KOPT-K1 (cell line): Measurements from ENCODE around the gene ZNF607.
"Not testable (repeated sequence)": the region's sequence is repeated elsewhere in the genome, so short reads cannot be mapped to it uniquely, and the experiment has no call there.

Source experiments
- H3K27ac ChIP-seq: fragments of 200-600 bp; sonication (generic); 2 replicates; pipeline ENCODE4 v1.5.1; 2016; ENCODE audit warnings: antibody characterized with exemption, mild to moderate bottlenecking, low read depth, low read length; ENCODE audit not compliant: poor library complexity, severe bottlenecking
- H3K36me3 ChIP-seq: fragments of 200-600 bp; sonication (generic); 2 replicates; pipeline ENCODE4 v1.5.1; 2017; ENCODE audit warnings: antibody characterized with exemption, mild to moderate bottlenecking, low read length, moderate library complexity; ENCODE audit not compliant: insufficient read depth
- H3K9me3 ChIP-seq: fragments of 200-600 bp; sonication (generic); 2 replicates; pipeline ENCODE4 v1.5.1; 2017; ENCODE audit warnings: antibody characterized with exemption, low read length, mild to moderate bottlenecking; ENCODE audit not compliant: insufficient read depth, poor library complexity, severe bottlenecking

Gene ZNF607

DNA sequence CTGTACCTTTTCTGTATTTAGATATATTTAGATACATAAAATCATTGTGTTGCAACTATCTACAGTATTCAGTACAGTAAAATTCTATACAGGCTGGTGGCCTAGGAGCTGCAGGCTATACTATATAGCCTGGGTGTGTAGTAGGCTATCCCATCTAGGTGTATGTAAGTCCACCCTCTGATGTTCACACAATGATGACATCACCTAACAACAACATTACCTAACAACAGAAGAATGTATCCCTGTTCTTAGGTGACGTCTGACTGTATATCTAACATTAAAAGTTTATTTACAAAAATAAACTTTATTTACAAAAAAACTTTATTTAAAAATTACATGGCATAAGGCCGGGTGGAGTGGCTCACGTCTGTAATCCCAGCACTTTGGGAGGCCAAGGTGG, 36.0 kb downstream of the ZNF607 start:
- Histone ChIP-seq H3K36me3 (no peaks in the 10 kb centered on the region), H3K9me3 (peaks cover 10% of the 10 kb centered on the region), H3K27ac (no peak overlapping the region)

DNA sequence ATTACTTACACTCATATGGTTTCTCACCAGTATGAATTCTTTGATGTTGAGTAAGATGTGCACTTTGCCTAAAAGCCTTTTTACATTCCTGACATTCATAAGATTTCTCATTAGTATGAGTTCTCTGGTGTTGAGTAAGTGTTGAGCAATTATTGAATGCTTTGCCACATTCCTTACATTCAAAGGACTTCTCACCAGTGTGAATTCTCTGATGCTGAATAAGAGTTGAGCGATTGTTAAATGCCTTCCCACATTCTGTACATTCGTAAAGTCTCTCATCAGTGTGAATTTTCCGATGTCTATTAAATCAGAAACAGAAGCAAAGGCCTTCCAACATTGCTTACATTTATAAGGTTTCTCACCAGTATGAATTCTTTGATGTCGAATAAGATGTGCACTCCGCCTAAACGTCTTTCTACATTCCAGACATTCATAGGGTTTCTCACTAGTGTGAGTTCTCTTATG, 50.1 kb downstream of the ZNF607 start:
- Histone ChIP-seq H3K36me3 (no peaks in the 10 kb centered on the region), H3K9me3 (peaks cover 63% of the 10 kb centered on the region), H3K27ac (no peak overlapping the region)

DNA sequence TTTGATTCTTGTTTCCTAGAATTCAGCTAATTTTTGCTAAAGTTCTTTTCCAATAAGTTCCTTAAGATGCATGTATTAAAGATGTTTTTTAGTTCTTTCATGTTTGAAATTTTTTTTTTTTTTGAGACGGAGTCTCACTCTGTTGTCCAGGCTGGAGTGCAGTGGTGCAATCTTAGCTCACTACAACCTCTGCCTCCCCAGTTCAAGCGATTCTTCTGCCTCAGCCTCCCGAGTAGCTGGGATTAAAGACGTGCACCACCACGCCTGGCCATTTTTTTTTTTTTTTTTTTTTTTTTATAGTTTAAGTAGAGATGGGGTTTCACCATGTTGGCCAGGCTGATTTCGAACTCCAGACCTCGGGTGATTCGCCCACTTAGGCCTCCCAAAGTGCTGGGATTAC, 62.4 kb downstream of the ZNF607 start:
- H3K27ac ChIP-seq: not testable (repeated sequence)
- peaks cover 16% of the 10 kb centered on the region for H3K9me3 ChIP-seq

GRCh38 chr19:37655689-37656371, 63.7 kb downstream of the ZNF607 start:
- H3K9me3 ChIP-seq: peaks cover 25% of the 10 kb centered on the region
- peaks cover 31% of the 10 kb centered on the region for H3K36me3 ChIP-seq
- H3K27ac ChIP-seq: peak overlapping the region; percentile 91

More for the DNA sequence above, 62.4 kb downstream of the ZNF607 start:
- H3K36me3 ChIP-seq: peaks cover 18% of the 10 kb centered on the region

- Histone ChIP-seq H3K36me3 (peaks cover 32% of the 10 kb centered on the region), H3K9me3 (peaks cover 25% of the 10 kb centered on the region), H3K27ac (peak within 1 kb of the TSS; percentile 91)
Observed at GRCh38 chr19:37655301-37655688, 64.3 kb downstream of the ZNF607 start, which contains the start of gene ZFP30. ZFP30 (minus strand) TSS chr19:37655465; CDS start chr19:37647822, 7,643 bp downstream.

DNA sequence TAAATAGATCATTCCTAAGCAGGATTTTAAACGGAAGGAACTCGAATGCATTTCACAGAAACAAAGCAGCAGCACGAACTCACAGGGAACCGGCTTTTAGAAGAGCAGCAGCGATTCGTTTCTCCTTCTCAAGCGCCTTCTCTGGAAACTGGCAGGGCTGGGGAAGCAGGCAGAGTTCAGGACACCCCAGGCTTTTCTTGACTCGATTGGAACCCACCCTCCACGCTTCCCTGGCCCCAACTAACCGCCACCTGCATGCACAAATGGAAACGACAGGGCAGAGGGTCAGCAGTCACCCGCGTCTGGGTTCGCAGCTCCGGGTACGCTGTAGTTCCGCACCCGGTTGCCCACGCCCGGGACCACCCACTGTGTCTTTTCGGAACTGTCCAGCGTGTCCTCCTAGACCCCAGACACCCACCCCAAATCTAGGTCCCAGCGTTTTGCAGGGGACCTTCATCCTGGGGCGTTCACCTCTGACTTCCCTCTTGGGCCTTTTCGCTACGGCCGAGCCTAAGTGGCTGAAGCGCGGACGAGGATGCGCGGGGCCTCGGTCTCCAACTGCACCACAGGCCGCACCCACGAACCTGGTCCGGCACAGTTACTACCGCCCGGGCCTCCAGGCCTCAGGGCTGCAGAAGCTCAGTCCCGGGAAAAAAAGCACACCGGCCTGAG, 64.8 kb downstream of the ZNF607 start:
- peaks cover 33% of the 10 kb centered on the region for H3K36me3 ChIP-seq
- peak overlapping the region; percentile 91 for H3K27ac ChIP-seq
- peaks cover 29% of the 10 kb centered on the region for H3K9me3 ChIP-seq

DNA sequence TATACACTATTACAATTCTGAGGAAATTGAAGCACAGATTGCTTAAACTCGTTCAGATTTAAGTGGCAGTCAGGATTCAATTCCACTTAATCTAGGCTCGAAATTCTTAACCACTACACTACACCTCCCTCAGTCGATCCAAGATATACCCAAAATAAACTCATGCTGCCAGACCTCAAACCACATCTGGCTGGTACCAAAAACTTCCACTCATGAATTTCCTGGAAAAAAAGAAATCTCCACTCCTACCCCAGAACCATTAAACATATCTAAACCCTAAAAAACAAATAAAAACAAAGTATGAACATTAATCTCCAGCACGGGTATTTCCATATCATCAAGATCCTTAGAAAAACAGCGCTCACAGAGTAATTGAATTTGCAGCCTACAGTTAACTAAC, 65.4 kb downstream of the ZNF607 start:
- Histone ChIP-seq H3K36me3 (peaks cover 37% of the 10 kb centered on the region), H3K27ac (peak overlapping the region; percentile 91), H3K9me3 (peaks cover 35% of the 10 kb centered on the region)
